ENCODE results near the gene CHCHD6. TPM values are rescaled to one million over a fixed set of nuclear protein-coding genes. Genes with fewer than 3 reads are reported as not detected.

Gene CHCHD6
- total RNA-seq, 1 experiment from 2014 or later, result 40.9 TPM

GRCh38 chr3:126770096-126770495 lies 66.1 kb downstream of the CHCHD6 start:
- peaks cover 14% of the 10 kb centered on the region for H3K4me1 Mint-ChIP-seq
- no peak overlapping the region for H3K27ac Mint-ChIP-seq
- H3K4me3 Mint-ChIP-seq, result no peak overlapping the region
- CTCF ChIA-PET, result interaction anchor here (0.8 kb wide), 1 partner anchor 33 kb away, joined by 3 read pairs; no protein-coding TSS in a partner anchor
- ATAC-seq (no peak), DNase-seq (ENCODE audit: low spot score) (no peak)
- no peaks in the 10 kb centered on the region; the same call in 1 of the 2 replicates for H3K27me3 Mint-ChIP-seq (ENCODE audit: low read depth)
- POLR2A ChIA-PET, result no interaction called here
- peaks cover 31% of the 10 kb centered on the region for H3K9me3 Mint-ChIP-seq
- peaks cover 33% of the 10 kb centered on the region for H3K36me3 Mint-ChIP-seq
- TF ChIP-seq ZNF396 (CRISPR knock-in tag; IDR thresholded peaks at IDR 0.05; ENCODE audit: borderline replicate concordance), result no peak
- no peak for TF ChIP-seq PRRX2 (CRISPR knock-in tag; IDR thresholded peaks at IDR 0.05)
- TF ChIP-seq ELF4 (CRISPR knock-in tag; IDR thresholded peaks at IDR 0.05; ENCODE audit: low read depth), result no peak
- no peak for TF ChIP-seq ZNF219 (CRISPR knock-in tag; IDR thresholded peaks at IDR 0.05; ENCODE audit: borderline replicate concordance)
- no peak for TF ChIP-seq AR (CRISPR knock-in tag; IDR thresholded peaks at IDR 0.05)
- no peak for TF ChIP-seq ZNF532 (CRISPR knock-in tag; IDR thresholded peaks at IDR 0.05; ENCODE audit: borderline replicate concordance)
- TF ChIP-seq IRF1 (CRISPR knock-in tag; IDR thresholded peaks at IDR 0.05), result no peak
- TF ChIP-seq OVOL2 (CRISPR knock-in tag; IDR thresholded peaks at IDR 0.05; ENCODE audit: borderline replicate concordance), result no peak

- Mint-ChIP-seq H3K27ac (no peak overlapping the region), H3K27me3 (ENCODE audit: low read depth) (no peaks in the 10 kb centered on the region; the same call in 1 of the 2 replicates), H3K36me3 (peaks cover 21% of the 10 kb centered on the region), H3K9me3 (peaks cover 25% of the 10 kb centered on the region), H3K4me3 (no peak overlapping the region), H3K4me1 (peaks cover 29% of the 10 kb centered on the region)
- DNase-seq (ENCODE audit: low spot score), result no peak
- POLR2A ChIA-PET, result no interaction called here
- no peak for ATAC-seq
- CTCF ChIA-PET, result interaction anchor here (1.2 kb wide), 1 partner anchor 36 kb away, joined by 3 read pairs; no protein-coding TSS in a partner anchor
- TF ChIP-seq PREB (CRISPR knock-in tag; IDR thresholded peaks at IDR 0.05; ENCODE audit: borderline replicate concordance) (no peak), ZNF423 (CRISPR knock-in tag; IDR thresholded peaks at IDR 0.05) (no peak), USF2 (CRISPR knock-in tag; IDR thresholded peaks at IDR 0.05) (no peak), ARID4B (CRISPR knock-in tag; IDR thresholded peaks at IDR 0.05; ENCODE audit: borderline replicate concordance) (no peak), ERG (CRISPR knock-in tag; IDR thresholded peaks at IDR 0.05) (no peak), MAX (CRISPR knock-in tag; IDR thresholded peaks at IDR 0.05) (no peak), ZNF232 (CRISPR knock-in tag; IDR thresholded peaks at IDR 0.05) (no peak), ZNF219 (CRISPR knock-in tag; IDR thresholded peaks at IDR 0.05; ENCODE audit: borderline replicate concordance) (no peak), ZNF138 (CRISPR knock-in tag; conservative IDR thresholded peaks at IDR 0.05) (no peak), HMGA2 (CRISPR knock-in tag; IDR thresholded peaks at IDR 0.05) (no peak)
Observed at GRCh38 chr3:126773167-126773566, 69.1 kb downstream of the CHCHD6 start.

Measured in WTC11 (cell line).